GM19455 (cell line): ENCODE results near the gene FBXO5.
A peak's percentile ranks its signal among the peaks of the same experiment; 100 is the strongest.
"Not testable (repeated sequence)": the region's sequence is repeated elsewhere in the genome, so short reads cannot be mapped to it uniquely, and the experiment has no call there.

Source experiments
- ATAC-seq: cut with Tn5 transposase; IDR thresholded peaks from one replicate; pipeline ENCODE4 v1.9.1; 2021; ENCODE audit not compliant: unreplicated experiment

FBXO5 gene

DNA sequence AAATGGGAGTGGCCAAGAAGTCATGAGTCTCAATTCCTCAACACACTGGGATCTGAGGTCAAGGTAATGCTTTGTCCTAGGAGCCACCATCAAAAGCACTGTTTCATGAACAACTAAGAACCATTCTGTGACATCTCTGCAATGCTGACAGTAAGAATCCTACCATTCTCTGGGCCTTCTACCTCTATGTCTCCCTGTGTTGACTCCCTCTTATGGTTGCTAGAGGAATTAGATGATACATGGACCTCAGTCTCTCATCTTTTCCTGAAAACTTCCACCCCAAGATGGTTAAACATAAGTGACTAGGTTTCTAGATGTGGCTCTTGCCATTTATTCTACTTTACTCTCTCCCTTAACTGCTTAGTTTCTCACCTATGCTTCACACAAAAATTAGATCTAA, 10.6 kb upstream of the FBXO5 start:
- no peak for ATAC-seq

DNA sequence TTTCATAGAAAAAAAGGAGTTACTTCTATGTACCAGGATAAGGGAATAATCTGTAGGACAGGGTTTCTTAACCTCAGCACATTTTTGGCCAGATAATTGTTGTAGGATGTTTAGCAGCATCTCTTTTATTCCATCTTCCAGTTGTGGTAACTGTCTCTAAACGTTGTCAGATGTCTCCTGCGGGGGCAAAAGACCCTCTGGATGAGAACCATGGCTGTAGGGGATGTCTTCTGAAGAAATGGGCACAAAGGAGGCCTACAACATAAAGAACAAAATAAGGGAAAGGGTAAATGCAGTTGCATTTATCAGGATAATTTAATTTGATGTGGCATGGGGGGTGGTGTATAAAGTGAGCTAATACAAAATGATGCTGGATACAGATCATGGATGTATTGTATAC, 4.1 kb upstream of the FBXO5 start:
- no peak for ATAC-seq

DNA sequence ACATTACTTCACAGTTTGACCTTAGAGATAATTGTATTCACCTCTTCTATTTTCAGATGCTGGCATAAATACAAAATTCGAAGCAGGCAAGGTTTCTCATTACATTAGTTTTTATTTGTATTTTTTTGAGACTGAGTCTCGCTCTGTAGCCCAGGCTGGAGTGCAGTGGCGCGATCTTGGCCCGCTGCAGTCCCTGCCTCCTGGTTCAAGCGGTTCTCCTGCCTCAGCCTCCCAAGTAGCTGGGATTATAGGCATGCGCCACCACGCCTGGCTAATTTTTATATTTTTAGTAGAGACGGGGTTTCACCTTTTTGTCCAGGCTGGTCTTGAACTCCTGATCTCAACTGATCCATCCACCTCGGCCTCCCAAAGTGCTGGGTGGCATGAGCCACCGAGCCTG, 2.5 kb upstream of the FBXO5 start:
- ATAC-seq, result not testable (repeated sequence)

DNA sequence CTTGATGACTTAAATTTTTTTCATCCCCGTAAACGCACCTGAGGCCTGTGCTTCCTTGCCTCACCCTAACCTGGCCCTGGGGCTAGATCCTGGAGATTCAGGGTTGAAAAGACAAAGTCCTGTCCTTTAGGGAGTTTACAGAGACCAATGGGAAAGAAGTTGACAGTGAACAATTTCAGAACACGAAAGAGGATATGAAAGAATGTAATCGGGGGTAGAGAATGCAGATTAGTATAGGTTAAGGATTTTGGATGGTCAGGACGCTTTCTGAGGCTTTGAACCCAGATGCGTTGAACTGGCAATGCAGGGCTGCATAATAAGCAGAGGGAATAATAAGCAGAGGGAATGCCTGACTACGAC, 1.7 kb upstream of the FBXO5 start:
- ATAC-seq, result peak; percentile 23

DNA sequence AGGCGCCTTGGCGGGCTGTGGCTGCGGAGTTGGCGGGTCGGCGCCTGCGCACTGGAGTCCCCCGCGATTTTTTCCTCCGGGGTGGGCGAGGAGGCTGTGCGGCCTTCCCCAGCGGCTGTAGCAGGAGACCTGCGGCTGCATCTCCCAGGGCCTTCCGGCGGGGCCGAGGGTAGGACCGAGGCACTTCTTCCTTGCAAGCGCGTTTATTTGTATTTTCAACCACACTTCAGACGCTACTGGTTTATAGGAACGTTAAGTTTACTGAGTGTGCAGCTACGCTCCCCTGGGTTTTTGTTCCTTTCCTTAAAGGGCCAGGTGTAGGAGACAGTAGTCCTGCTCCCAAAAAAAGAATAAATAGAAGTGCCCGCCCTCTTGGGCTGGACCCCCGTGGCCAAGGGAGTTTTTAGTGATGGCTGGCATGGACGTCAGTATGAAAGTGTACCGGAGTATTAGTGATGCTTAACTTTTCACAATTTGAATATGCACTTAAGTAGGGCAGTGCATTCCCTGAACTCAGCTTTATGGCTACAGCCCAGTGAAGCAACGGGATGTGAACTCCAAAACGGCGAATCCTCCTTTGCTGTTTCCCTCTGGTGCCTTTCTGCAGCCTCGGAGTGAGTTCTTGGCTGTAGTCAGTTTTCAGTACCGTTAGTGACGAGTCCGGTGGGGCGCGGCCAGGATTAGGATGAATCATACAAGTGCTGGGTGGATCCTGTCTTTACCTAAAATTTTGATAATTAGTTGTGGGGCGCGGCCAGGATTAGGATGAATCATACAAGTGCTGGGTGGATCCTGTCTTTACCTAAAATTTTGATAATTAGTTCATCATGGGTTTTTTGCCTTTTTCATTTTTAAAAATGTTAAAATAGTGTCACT, 1.0 kb upstream of the FBXO5 start:
- ATAC-seq, result peak; percentile 29

DNA sequence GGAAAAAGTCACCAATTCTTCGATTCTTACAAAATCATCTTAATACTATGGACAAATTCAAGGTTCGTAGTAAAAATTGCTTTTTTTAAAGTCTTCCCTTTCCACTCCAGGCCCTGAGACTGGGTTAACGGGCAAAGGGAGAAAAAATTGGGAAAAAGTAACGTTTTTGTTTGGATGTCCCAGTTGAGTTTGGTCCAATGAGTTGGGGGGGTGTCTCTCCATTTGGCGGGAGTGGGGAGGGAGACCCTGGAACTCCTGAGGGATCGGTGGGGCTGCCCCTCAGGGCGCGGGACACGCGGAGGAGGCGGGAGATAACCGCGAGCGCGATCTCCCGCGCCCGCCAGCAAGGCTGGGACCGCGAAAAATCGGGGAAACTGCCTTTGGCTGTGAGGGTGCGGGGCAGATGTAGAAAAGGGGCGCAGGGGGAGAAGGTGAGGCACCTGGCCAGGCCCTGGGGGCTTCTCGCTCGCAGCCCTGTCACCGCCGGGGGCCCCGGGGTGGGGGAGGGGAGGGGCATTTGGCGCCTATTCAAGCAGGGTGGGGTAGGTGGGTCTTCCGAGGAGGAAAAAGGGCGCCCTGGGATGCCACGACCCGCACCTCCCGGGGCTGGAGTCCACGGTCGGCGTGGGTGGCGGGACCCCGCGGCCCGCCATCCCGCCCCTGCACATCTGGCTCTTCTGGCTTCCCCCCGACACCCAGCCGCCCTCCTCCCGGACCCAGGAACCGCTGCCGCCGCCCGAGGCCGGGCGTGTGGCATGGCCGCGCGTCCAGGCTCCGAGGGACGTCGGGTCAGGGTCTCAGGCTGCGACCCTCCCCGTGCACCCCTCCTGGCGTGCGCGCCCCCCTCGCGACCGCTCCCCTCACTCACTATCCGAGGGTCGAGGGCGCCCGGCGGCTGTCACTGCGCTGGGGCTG, 595 bp downstream of the FBXO5 start:
- peak; percentile 2 for ATAC-seq

DNA sequence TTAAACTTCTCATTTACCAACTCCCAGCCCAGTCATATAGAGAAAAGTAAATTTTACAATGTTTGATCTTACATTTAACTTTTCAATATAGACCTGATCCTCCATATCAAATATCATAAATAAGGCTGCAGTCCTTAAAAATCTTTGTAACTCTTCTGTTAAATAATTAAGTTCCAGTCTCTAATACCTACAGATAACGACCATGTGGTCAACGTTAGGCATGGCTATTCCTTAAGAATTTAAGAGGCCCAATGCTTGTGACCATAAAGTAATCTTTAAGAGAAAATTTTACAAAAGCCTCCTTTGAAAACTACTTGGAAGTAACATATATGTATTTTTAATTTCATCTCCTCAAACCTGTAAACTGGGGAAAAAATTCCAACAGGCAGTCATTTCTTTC, 1.6 kb downstream of the FBXO5 start:
- no peak for ATAC-seq

DNA sequence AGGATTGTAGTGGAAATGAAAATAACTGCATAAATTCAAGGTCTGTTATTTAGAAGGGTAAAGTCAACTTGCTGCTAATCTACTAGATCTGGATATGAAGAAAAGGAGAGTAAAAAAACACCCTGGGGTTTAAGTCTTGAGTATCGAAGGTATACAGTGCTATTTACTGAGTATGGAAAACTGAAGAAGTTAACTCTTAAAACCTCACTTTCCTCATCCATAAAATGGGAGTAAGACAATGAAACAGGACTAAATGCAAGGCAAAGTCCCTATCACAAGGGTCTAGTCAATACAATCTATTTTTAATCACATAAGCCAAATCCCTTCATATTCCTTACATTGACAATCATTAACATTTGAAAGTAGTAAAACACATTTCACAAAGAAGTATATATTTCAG, 2.2 kb downstream of the FBXO5 start:
- ATAC-seq, result no peak

DNA sequence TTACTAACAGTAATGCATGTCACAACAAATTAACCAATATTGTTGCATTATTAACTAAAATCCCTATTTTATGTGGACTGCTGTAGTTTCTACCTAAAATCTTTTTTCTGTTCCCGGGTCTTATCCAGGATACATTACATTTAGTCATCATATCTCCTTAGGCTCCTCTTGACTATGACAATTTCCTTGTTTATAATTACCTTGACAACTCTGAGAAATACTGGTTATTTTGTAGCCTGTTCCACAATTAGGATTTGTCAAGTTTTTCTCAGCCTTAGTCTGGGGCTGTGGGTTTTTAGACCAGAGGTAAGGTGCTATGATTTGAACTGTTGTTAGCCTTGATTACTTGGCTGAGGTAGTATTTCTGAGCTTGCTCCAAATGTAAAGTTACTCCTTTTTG, 3.7 kb downstream of the FBXO5 start:
- no peak for ATAC-seq

DNA sequence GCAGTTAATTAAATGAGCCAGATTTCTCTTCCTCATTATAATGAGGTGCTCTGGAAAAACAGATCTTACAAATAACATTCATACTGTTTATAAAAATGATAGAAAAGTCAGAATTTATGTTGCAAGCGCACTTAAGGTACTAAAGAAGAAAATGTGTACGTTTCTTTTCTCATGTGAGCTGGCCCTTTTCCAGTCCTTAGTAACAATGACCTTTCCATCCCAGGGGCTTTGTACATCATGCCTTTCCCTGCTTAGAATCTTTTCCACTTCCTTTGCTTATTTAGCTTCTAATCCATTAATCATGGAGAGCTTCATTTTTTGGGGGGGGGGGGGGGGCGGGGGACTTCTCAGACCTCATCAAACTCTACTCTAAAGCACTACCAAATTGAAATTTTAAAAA, 4.8 kb downstream of the FBXO5 start:
- ATAC-seq, result no peak

DNA sequence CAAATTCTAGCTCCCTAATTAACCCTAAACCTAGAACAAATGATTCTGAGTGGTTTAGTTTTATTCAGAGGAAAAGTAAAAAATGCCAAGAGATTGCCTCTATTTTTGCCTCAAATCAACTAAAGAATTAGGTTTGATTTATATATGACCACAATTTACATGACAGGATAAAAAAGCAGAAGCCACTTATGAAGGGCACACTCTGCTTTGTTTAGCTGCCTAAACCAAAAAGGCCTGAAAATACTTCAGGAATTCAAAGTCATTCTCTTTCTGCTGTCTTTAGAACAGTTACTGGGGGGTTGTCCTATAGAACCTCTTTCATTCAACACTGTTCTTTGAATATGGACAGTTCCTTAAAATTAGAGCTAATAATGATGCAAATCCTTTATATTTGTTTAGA, 5.3 kb downstream of the FBXO5 start:
- ATAC-seq, result no peak

DNA sequence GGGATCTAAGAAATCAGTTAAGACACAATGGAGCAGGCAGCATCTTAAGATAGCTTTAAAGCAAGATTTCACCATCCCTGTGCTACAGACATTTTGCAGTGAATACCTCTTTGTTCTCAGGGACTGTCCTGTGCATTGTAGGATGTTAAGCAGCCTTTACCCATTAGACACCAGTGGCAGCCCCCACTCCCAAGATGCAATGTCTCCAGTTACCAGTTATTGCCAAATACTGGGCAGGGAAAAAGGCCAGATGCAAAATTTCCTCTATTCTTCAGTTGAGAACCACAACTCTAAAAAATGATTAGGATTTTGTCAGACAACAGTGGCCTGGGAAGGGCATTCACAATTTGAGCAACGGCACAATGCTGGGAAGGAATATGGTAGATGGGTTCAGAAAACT, 6.1 kb downstream of the FBXO5 start:
- ATAC-seq, result no peak

DNA sequence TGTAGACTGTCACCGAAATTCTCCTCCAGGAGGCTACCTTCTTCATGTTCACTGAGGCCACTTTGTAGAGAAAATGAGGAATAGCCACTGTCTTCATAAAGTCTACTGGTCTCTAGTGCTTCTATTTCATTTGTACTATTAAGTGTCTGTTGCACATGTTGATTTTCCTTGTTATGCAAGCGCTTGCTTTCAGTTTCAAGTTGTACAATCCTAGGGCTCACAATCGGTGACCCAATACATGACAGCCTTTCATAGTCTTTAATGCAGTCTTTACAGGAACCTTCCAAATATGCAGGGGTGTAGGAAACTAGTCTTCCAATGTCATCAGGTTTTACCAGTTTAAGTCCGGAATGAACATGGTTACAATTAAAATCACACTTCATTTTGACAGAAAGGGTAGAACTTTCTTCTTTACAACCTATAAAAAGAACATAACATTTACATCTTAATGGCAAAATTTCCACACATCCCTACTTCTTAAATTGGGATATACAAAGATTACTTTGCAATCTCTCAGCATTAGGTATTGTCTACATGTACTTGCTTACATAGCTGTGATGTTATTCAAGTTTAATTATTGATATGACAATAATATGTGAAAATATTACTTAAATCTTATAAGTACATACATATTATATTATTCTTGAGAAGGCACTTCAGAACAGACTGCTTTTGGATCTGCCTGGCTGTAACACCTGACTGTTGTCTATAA, 7.5 kb downstream of the FBXO5 start:
- ATAC-seq, result no peak

DNA sequence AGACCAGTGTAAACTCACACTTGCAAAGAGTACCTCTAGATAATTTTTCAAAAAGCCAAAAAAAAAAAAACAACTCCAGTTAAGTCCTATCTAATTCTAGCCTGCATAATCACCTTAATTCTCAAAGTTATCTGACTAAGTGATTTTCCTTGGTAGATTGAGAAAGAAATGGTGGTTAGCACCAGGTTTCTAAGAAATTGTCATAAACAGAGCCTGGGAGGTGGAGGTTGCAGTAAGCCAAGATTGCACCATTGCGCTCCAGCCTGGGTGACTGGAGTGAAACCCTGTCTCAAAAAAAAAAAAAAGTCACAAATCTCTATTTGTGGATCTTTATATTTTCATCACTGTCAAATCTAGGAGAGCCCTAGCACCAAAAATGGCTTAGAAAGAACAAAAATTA, 8.9 kb downstream of the FBXO5 start:
- no peak for ATAC-seq

DNA sequence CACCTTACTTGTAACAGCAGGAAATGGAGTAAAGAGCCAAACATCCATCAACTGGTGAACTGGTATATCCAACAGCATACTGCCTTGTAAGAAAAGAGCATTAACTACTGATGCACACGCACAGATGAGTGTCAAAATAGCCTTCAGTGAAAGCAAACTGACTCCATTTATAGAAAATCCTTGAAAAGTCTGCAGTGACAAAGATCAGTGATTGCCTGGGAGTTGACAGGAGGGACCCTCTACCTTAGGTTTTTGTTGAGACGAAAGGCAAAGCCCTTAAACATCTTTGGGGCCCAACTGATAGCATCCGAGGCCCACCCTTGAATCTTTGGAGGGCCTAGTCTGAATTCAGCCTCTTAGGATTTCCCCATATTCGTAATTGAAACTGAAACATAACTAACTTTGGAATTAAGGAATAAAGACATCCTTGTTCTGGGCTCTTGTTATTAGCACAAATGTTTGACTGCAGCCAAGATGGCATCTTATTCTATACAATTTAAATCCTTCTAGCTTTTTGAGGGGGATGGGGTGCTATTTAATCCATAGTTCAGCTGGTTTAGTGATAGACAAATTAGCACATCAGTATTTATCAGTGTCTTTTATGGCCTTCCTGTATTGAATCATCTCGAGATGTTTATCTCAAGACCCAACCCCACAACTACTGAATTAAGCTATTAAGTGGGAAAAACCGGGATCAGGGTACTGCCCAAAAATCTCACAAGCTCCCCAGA, 13.0 kb downstream of the FBXO5 start:
- no peak for ATAC-seq

DNA sequence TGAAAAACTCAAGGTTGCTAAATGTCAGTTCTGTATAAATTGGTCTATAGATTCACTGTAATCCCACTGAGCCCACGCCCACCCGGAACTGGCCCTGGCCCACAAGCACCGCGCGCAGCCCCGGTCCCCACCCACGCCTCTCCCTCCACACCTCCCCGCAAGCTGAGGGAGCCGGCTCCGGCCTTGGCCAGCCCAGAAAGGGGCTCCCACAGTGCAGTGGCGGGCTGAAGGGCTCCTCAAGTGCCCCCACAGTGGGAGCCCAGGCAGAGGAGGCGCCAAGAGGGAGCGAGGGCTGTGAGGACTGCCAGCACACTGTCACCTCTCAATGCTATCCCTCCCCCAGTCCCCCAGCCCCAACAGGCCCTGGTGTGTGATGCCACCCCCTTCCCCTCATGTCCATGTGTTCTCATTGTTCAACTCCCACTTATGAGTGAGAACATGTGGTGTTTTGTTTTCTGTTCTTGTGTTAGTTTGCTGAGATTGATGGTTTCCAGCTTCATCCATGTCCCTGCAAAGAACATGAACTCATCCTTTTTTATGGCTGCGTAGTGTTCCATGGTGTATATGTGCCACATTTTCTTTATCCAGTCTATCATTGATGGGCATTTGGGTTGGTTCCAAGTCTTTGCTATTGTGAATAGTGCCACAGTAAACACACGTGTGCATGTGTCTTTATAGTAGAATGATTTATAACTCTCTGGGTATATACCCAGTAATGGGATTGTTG, 16.5 kb downstream of the FBXO5 start:
- ATAC-seq, result not testable (repeated sequence)

DNA sequence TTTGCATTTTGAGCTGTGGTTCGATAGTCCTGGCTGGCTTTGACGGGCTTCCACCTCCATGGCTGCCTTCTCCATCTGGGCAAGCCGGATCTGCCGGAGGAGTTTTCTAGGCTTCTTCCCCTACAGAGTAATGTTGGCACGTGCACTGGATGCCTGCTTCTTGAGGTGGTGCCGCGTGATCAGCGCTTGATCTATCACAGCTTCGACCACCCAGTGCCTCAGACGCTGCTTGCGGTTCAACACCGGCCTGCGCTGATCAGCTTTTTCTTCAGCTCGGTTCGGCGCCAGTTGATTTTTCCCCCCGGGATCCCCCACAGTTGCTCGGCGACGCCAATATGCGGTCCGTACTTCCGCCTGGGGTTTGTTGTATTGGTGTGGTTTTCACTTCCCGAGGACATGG, 23.5 kb downstream of the FBXO5 start:
- ATAC-seq, result no peak

DNA sequence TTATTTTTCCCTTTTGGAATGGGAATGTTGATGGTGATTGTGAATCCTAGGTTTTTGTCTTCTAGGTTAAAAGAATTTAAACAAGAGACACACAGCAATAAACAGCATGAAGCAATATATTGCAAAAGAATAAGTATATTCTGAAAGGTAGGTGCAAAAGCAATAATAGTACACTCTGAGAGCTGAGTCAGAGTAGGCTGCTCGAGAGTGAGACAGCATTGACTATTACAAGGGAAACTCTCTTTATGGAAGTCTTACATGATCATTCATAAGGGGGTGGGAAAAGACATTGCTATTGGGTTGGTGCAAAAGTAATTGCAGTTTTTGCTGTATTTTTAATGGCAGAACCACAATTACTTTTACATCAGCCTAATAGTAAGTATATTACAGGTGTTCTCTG, 25.0 kb downstream of the FBXO5 start:
- ATAC-seq, result no peak

DNA sequence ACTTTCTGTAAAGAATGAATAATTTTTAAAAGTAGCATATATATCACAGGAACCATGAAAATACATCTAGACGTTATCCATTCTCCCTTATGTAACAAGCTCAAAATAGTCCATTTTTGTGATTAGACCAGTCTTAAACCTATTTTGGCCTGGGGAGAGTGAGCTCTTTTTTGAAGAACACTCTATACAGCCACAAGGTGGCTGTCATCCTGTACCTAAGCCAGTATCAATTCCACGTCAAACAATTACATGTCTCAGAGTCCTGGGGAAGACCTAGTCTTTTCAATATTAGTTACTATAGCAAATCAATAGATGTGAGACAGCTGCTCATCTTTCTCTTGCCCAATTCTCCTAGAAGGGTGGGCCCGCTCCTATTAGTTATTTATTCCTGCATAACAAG, 28.4 kb downstream of the FBXO5 start:
- no peak for ATAC-seq

DNA sequence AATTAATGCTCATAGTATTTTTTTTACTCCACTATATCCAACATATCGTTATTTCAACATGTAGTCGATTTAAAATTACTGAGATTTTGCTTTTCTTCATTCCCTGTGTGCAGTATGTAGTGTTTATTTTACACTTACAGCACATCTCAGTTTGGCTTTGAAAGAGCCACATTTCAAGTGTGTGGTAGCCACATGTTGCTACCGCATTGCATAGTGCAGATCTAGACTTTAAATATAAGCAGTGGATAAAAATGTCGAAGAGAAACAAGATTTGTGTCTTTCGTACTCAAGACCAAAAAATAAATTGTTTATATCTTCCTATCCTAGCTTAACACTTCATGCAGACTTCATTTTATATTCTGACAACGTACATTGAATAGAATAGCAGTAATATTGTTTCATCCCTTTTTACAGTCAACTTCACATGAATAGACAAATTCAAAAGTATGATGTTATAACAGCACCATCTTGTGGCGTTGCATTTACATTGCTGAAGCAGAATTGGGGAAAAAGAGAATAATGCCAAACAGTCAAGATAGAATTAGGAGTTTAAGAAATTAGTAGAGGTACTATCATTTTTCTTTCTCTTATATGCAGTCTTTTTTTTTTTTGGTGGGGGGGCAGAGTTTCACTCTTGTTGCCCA, 29.9 kb downstream of the FBXO5 start:
- no peak for ATAC-seq
